ENCODE results near the gene SH3GL3.

SH3GL3 gene

DNA sequence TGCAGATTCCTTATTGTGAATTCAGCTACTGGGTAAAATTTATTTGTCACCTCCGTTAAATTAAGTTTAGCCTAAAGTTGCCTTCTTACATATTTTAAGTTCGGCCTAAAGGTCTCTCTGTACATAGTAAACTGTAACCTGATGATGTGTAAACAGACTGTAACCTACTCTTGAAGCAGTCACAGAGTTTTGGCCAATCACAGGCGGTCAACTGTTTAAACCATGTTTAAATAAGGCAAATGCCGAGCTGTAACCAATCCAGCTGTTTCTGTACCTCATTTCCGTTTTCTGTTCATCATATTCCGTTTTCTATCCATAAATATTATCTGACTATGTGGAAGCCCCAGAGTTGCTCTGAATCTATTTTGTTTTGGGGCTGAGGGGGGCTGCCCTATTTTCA, 204.4 kb downstream of the SH3GL3 start:
- Histone ChIP-seq H3K9ac (ENCODE audit: low read length in 2 of 2) (no peak overlapping the region), H3K27ac (ENCODE audit: low read length) (no peak overlapping the region), H3K27me3 (ENCODE audit: control insufficient read depth in 1 of 2, insufficient read depth in 2 of 2, low read length in 2 of 2) (no peaks in the 10 kb centered on the region), H3K4me1 (ENCODE audit: control insufficient read depth, insufficient read depth, low read length) (peaks cover 26% of the 10 kb centered on the region), H3K4me3 (ENCODE audit: low read length in 2 of 2) (no peak overlapping the region), H3K9me3 (ENCODE audit: control insufficient read depth in 2 of 2, low read length in 2 of 2) (no peaks in the 10 kb centered on the region), H3K36me3 (ENCODE audit: control insufficient read depth in 2 of 2, insufficient read depth in 2 of 2, low read length in 2 of 2) (peaks cover 2 to 3% of the 10 kb centered on the region in 2 donors)

DNA sequence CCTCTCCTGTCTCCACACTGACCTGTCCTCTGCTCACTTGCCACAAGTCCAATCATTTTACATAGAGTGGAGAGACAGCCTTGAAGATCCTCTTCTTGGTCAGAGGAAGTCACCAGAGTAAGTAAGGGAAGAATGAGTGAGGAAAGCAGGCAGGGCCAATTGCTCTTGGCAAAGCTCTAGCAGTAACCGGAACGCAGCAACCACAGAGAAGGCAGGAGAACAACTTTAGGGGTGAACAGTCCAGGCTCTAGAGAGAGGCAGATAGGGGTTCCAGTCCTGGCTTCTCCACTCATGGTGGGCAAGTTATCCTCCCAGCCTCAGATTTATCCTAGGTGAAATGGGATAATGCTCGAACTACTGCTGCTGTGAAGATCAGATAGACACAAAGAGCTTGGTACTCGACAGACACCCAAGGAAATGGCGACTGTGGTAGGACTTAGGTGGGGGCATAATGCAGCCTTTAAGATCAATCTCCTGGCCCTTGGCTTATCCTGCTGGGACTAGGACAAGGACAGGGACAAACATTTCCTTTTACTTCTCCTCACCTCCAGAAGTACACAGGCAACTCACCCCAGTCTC, 205.6 kb downstream of the SH3GL3 start:
- peaks cover 5 to 12% of the 10 kb centered on the region in 2 donors for H3K36me3 ChIP-seq (ENCODE audit: control insufficient read depth in 2 of 2, insufficient read depth in 2 of 2, low read length in 2 of 2)
- peaks cover 35% of the 10 kb centered on the region for H3K4me1 ChIP-seq (ENCODE audit: control insufficient read depth, insufficient read depth, low read length)
- H3K9ac ChIP-seq (ENCODE audit: low read length in 2 of 2), result no peak overlapping the region
- H3K27me3 ChIP-seq (ENCODE audit: control insufficient read depth in 1 of 2, insufficient read depth in 2 of 2, low read length in 2 of 2), result no peaks in the 10 kb centered on the region
- peak overlapping the region; percentile 29 to 65 for H3K4me3 ChIP-seq (ENCODE audit: low read length in 2 of 2)
- no peaks in the 10 kb centered on the region for H3K9me3 ChIP-seq (ENCODE audit: control insufficient read depth in 2 of 2, low read length in 2 of 2)
- peak overlapping the region; percentile 55 for H3K27ac ChIP-seq (ENCODE audit: low read length)

GRCh38 chr15:83653288-83653638, 206.1 kb downstream of the SH3GL3 start:
- H3K36me3 ChIP-seq (ENCODE audit: control insufficient read depth in 2 of 2, insufficient read depth in 2 of 2, low read length in 2 of 2), result peaks cover 5 to 13% of the 10 kb centered on the region in 2 donors
- H3K27ac ChIP-seq (ENCODE audit: low read length), result peak overlapping the region; percentile 55
- H3K4me1 ChIP-seq (ENCODE audit: control insufficient read depth, insufficient read depth, low read length), result peaks cover 38% of the 10 kb centered on the region
- peak overlapping the region; percentile 29 to 65 for H3K4me3 ChIP-seq (ENCODE audit: low read length in 2 of 2)
- H3K9ac ChIP-seq (ENCODE audit: low read length in 2 of 2), result peak overlapping the region in 1 of 2 donors; percentile 47
- H3K9me3 ChIP-seq (ENCODE audit: control insufficient read depth in 2 of 2, low read length in 2 of 2), result no peaks in the 10 kb centered on the region
- no peaks in the 10 kb centered on the region for H3K27me3 ChIP-seq (ENCODE audit: control insufficient read depth in 1 of 2, insufficient read depth in 2 of 2, low read length in 2 of 2)

- Histone ChIP-seq H3K9ac (ENCODE audit: low read length in 2 of 2) (peak within 1 kb of the TSS; percentile 55 to 62), H3K4me3 (ENCODE audit: low read length in 2 of 2) (peak within 1 kb of the TSS; percentile 80 to 85), H3K9me3 (ENCODE audit: control insufficient read depth in 2 of 2, low read length in 2 of 2) (no peaks in the 10 kb centered on the region), H3K4me1 (ENCODE audit: control insufficient read depth, insufficient read depth, low read length) (peaks cover 38% of the 10 kb centered on the region), H3K27ac (ENCODE audit: low read length) (peak within 1 kb of the TSS; percentile 55), H3K27me3 (ENCODE audit: control insufficient read depth in 1 of 2, insufficient read depth in 2 of 2, low read length in 2 of 2) (no peaks in the 10 kb centered on the region), H3K36me3 (ENCODE audit: control insufficient read depth in 2 of 2, insufficient read depth in 2 of 2, low read length in 2 of 2) (peaks cover 5 to 13% of the 10 kb centered on the region in 2 donors)
These were observed 206.7 kb downstream of the SH3GL3 start, which contains the start of gene ADAMTSL3 for GRCh38 chr15:83653639-83654378. ADAMTSL3 (plus strand) TSS chr15:83654123; CDS start chr15:83655762, 1,639 bp downstream.

- Histone ChIP-seq H3K36me3 (ENCODE audit: control insufficient read depth in 2 of 2, insufficient read depth in 2 of 2, low read length in 2 of 2) (peaks cover 5 to 13% of the 10 kb centered on the region in 2 donors), H3K9ac (ENCODE audit: low read length in 2 of 2) (peak overlapping the region; percentile 55 to 62), H3K27ac (ENCODE audit: low read length) (peak overlapping the region; percentile 49), H3K9me3 (ENCODE audit: control insufficient read depth in 2 of 2, low read length in 2 of 2) (no peaks in the 10 kb centered on the region), H3K4me1 (ENCODE audit: control insufficient read depth, insufficient read depth, low read length) (peaks cover 38% of the 10 kb centered on the region), H3K27me3 (ENCODE audit: control insufficient read depth in 1 of 2, insufficient read depth in 2 of 2, low read length in 2 of 2) (no peaks in the 10 kb centered on the region), H3K4me3 (ENCODE audit: low read length in 2 of 2) (peak overlapping the region; percentile 80 to 85)
These were observed 207.5 kb downstream of the SH3GL3 start for GRCh38 chr15:83654379-83655236.

- H3K9ac ChIP-seq (ENCODE audit: low read length in 2 of 2), result peak overlapping the region; percentile 55 to 62
- no peaks in the 10 kb centered on the region for H3K9me3 ChIP-seq (ENCODE audit: control insufficient read depth in 2 of 2, low read length in 2 of 2)
- H3K27me3 ChIP-seq (ENCODE audit: control insufficient read depth in 1 of 2, insufficient read depth in 2 of 2, low read length in 2 of 2), result no peaks in the 10 kb centered on the region
- H3K36me3 ChIP-seq (ENCODE audit: control insufficient read depth in 2 of 2, insufficient read depth in 2 of 2, low read length in 2 of 2), result peaks cover 9 to 16% of the 10 kb centered on the region in 2 donors
- peak overlapping the region; percentile 18 for H3K27ac ChIP-seq (ENCODE audit: low read length)
- peaks cover 42% of the 10 kb centered on the region for H3K4me1 ChIP-seq (ENCODE audit: control insufficient read depth, insufficient read depth, low read length)
- peak overlapping the region; percentile 80 to 85 for H3K4me3 ChIP-seq (ENCODE audit: low read length in 2 of 2)
These were observed 208.1 kb downstream of the SH3GL3 start for GRCh38 chr15:83655237-83655616.

GRCh38 chr15:83656192-83656591, 209.1 kb downstream of the SH3GL3 start:
- Histone ChIP-seq H3K27ac (ENCODE audit: low read length) (no peak overlapping the region), H3K4me1 (ENCODE audit: control insufficient read depth, insufficient read depth, low read length) (peaks cover 42% of the 10 kb centered on the region), H3K9ac (ENCODE audit: low read length in 2 of 2) (no peak overlapping the region), H3K9me3 (ENCODE audit: control insufficient read depth in 2 of 2, low read length in 2 of 2) (no peaks in the 10 kb centered on the region), H3K4me3 (ENCODE audit: low read length in 2 of 2) (peak overlapping the region; percentile 9 to 85), H3K27me3 (ENCODE audit: control insufficient read depth in 1 of 2, insufficient read depth in 2 of 2, low read length in 2 of 2) (no peaks in the 10 kb centered on the region), H3K36me3 (ENCODE audit: control insufficient read depth in 2 of 2, insufficient read depth in 2 of 2, low read length in 2 of 2) (peaks cover 9 to 18% of the 10 kb centered on the region in 2 donors)

DNA sequence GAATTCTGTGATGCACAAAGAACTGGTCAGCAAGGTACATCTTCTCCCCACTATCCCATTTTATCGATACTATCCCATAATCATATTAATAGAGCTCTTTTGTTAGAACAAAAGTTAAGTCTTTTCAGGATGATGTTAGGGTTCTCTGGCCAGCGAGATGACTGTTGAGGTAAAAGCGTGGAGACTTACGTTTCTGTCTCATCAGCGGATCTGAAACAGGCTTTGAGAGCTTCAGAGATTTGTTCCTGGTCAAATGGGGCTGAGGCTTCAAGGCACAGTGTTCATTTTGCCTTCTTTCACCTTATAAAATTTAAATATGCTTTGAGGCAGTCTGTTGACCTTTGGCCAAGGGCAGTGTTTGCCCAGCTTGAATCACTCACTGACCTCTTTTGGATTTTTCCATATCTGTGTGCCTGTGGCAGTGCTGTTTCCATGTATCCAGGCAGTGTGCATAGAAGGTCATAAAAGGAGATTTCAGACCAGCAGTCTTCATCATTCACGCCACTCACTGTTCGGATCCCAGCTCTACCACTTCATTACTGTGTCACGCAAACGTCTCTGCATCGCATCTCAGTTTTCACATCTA, 209.9 kb downstream of the SH3GL3 start:
- H3K36me3 ChIP-seq (ENCODE audit: control insufficient read depth in 2 of 2, insufficient read depth in 2 of 2, low read length in 2 of 2), result peaks cover 9 to 18% of the 10 kb centered on the region in 2 donors
- no peak overlapping the region for H3K27ac ChIP-seq (ENCODE audit: low read length)
- H3K9me3 ChIP-seq (ENCODE audit: control insufficient read depth in 2 of 2, low read length in 2 of 2), result no peaks in the 10 kb centered on the region
- peaks cover 42% of the 10 kb centered on the region for H3K4me1 ChIP-seq (ENCODE audit: control insufficient read depth, insufficient read depth, low read length)
- H3K9ac ChIP-seq (ENCODE audit: low read length in 2 of 2), result no peak overlapping the region
- H3K27me3 ChIP-seq (ENCODE audit: control insufficient read depth in 1 of 2, insufficient read depth in 2 of 2, low read length in 2 of 2), result no peaks in the 10 kb centered on the region
- H3K4me3 ChIP-seq (ENCODE audit: low read length in 2 of 2), result peak overlapping the region in 1 of 2 donors; percentile 85

DNA sequence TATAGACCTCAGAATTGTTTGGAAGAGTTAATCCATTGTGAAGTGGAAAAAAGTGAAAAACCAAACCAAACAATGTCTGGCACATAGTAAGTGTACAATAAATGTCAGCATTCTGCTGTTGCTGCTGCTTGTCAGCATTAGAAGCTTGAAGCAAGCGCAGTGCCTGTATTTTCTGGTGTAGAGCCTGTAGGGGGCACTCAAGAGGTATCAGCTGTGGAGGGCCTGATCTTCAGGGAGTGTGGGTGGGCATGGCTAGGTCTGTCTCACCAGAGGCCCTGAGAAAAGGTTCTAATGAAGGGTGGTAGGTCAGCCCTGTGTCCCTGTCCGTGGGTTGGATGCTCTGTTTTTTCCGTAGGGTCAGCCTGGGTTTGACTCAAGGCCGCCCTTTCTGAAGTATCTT, 210.4 kb downstream of the SH3GL3 start:
- H3K27me3 ChIP-seq (ENCODE audit: control insufficient read depth in 1 of 2, insufficient read depth in 2 of 2, low read length in 2 of 2), result no peaks in the 10 kb centered on the region
- peaks cover 42% of the 10 kb centered on the region for H3K4me1 ChIP-seq (ENCODE audit: control insufficient read depth, insufficient read depth, low read length)

More for the DNA sequence above, 210.4 kb downstream of the SH3GL3 start:
- H3K9me3 ChIP-seq (ENCODE audit: control insufficient read depth in 2 of 2, low read length in 2 of 2), result no peaks in the 10 kb centered on the region
- H3K27ac ChIP-seq (ENCODE audit: low read length), result no peak overlapping the region
- peaks cover 9 to 18% of the 10 kb centered on the region in 2 donors for H3K36me3 ChIP-seq (ENCODE audit: control insufficient read depth in 2 of 2, insufficient read depth in 2 of 2, low read length in 2 of 2)
- no peak overlapping the region for H3K9ac ChIP-seq (ENCODE audit: low read length in 2 of 2)
- peak overlapping the region in 1 of 2 donors; percentile 22 for H3K4me3 ChIP-seq (ENCODE audit: low read length in 2 of 2)
